BLaER1 treated with 17β-estradiol and CSF1 and Interleukin-3, amounts not matched to agents 10 nM and 100 nM (cell line): ENCODE results near the gene NENF.
"Not testable (repeated sequence)": the region's sequence is repeated elsewhere in the genome, so short reads cannot be mapped to it uniquely, and the experiment has no call there.

Experiments used
- H3K27ac ChIP-seq, 11 experiments: shearing (Covaris generic); formaldehyde crosslinking; 2 replicates each; pipeline ENCODE4 v1.8.1; 2022
- H3K27me3 ChIP-seq, 11 experiments: shearing (Covaris generic); formaldehyde crosslinking; 2 replicates each; pipeline ENCODE4 v1.8.1; 2022
- H3K36me3 ChIP-seq, 11 experiments: shearing (Covaris generic); formaldehyde crosslinking; 2 replicates each; pipeline ENCODE4 v1.8.1; 2022
- H3K4me1 ChIP-seq, 10 experiments: shearing (Covaris generic); formaldehyde crosslinking; 2 replicates each; pipeline ENCODE4 v1.8.1; 2022
- H3K4me2 ChIP-seq, 11 experiments: shearing (Covaris generic); formaldehyde crosslinking; 2 replicates each; pipeline ENCODE4 v1.8.1; 2022
- H3K4me3 ChIP-seq, 10 experiments: shearing (Covaris generic); formaldehyde crosslinking; 2 replicates each; pipeline ENCODE4 v1.8.1; 2022
- H3K9ac ChIP-seq, 11 experiments: shearing (Covaris generic); formaldehyde crosslinking; 2 replicates each; pipeline ENCODE4 v1.8.1; 2022
- H3K9me3 ChIP-seq, 11 experiments: shearing (Covaris generic); formaldehyde crosslinking; replicated peaks in 1 of 11; 2 replicates each; pipeline ENCODE4 v1.8.1; 2022
- H4K20me1 ChIP-seq, 11 experiments: shearing (Covaris generic); formaldehyde crosslinking; 2 replicates each; pipeline ENCODE4 v1.8.1; 2022
- Cebpa-rat ChIP-seq, 11 experiments: shearing (Covaris generic); IDR thresholded peaks; 2 replicates each; pipeline ENCODE4 v1.8.1; 2022

NENF gene

GRCh38 chr1:212432661-212433576, at the start of gene NENF:
Gene NENF, plus strand, starts transcription at chr1:212432920. Its CDS starts 24 bp downstream, at chr1:212432944.
- H3K9me3 ChIP-seq: no peaks in the 10 kb centered on the region
- peak within 1 kb of the TSS; percentile 70 to 88 (median 81) for H3K27ac ChIP-seq
- no peak for TF ChIP-seq Cebpa-rat (IDR thresholded peaks at IDR 0.05)

GRCh38 chr1:212386029-212386428, 46.7 kb upstream of the NENF start:
- Histone ChIP-seq H3K9ac (no peak overlapping the region), H3K36me3 (peaks cover 96 to 100% (median 99%) of the 10 kb centered on the region in 11 experiments), H3K4me2 (no peak overlapping the region), H3K27me3 (no peaks in the 10 kb centered on the region), H4K20me1 (peaks cover 0 to 45% (median 23%) of the 10 kb centered on the region in 11 experiments; a peak in 17 of 22 replicates), H3K9me3 (peaks cover 11 to 28% (median 22%) of the 10 kb centered on the region in 11 experiments), H3K4me1 (peaks cover 0 to 8% (median 0%) of the 10 kb centered on the region in 10 experiments; a peak in 3 of 20 replicates), H3K4me3 (no peak overlapping the region), H3K27ac (no peak overlapping the region)
- TF ChIP-seq Cebpa-rat (IDR thresholded peaks at IDR 0.05): no peak

More at GRCh38 chr1:212432661-212433576, at the start of gene NENF:
- peaks cover 0 to 44% (median 13%) of the 10 kb centered on the region in 11 experiments; a peak in 15 of 22 replicates for H4K20me1 ChIP-seq
- peak within 1 kb of the TSS; percentile 86 to 95 (median 91) for H3K9ac ChIP-seq
- H3K4me2 ChIP-seq: peak within 1 kb of the TSS; percentile 75 to 92 (median 87)
- H3K27me3 ChIP-seq: no peaks in the 10 kb centered on the region
- peak within 1 kb of the TSS; percentile 81 to 97 (median 93) for H3K4me3 ChIP-seq
- peaks cover 18 to 33% (median 23%) of the 10 kb centered on the region in 10 experiments for H3K4me1 ChIP-seq
- H3K36me3 ChIP-seq: peaks cover 0 to 13% (median 0%) of the 10 kb centered on the region in 11 experiments; a peak in 1 of 22 replicates

GRCh38 chr1:212388985-212389716, 43.6 kb upstream of the NENF start:
- H3K27me3 ChIP-seq: no peaks in the 10 kb centered on the region
- no peak overlapping the region for H3K4me2 ChIP-seq
- H3K4me1 ChIP-seq: no peaks in the 10 kb centered on the region
- H3K9me3 ChIP-seq: peaks cover 13 to 37% (median 30%) of the 10 kb centered on the region in 11 experiments
- no peak overlapping the region for H3K27ac ChIP-seq
- TF ChIP-seq Cebpa-rat (IDR thresholded peaks at IDR 0.05): no peak
- no peak overlapping the region for H3K4me3 ChIP-seq
- peaks cover 70 to 79% (median 75%) of the 10 kb centered on the region in 11 experiments for H3K36me3 ChIP-seq
- peaks cover 0 to 40% (median 23%) of the 10 kb centered on the region in 11 experiments; a peak in 17 of 22 replicates for H4K20me1 ChIP-seq
- no peak overlapping the region for H3K9ac ChIP-seq

GRCh38 chr1:212395678-212396437, 36.9 kb upstream of the NENF start:
- not testable (repeated sequence) for H3K27ac ChIP-seq, H3K4me3 ChIP-seq, H3K4me1 ChIP-seq, H3K9ac ChIP-seq, H3K4me2 ChIP-seq, H3K27me3 ChIP-seq
- peaks cover 0 to 15% (median 5%) of the 10 kb centered on the region in 11 experiments; a peak in 8 of 22 replicates for H4K20me1 ChIP-seq
- peaks cover 47 to 68% (median 59%) of the 10 kb centered on the region in 11 experiments for H3K36me3 ChIP-seq
- H3K9me3 ChIP-seq: peaks cover 32 to 63% (median 55%) of the 10 kb centered on the region in 11 experiments

- peaks cover 0 to 17% (median 6%) of the 10 kb centered on the region in 10 experiments; a peak in 9 of 20 replicates for H3K4me1 ChIP-seq
- H3K27ac ChIP-seq: no peak overlapping the region
- H3K4me3 ChIP-seq: no peak overlapping the region
- no peaks in the 10 kb centered on the region for H3K27me3 ChIP-seq
- no peak overlapping the region for H3K9ac ChIP-seq
- peaks cover 42 to 65% (median 53%) of the 10 kb centered on the region in 11 experiments for H3K36me3 ChIP-seq
- H4K20me1 ChIP-seq: peaks cover 0 to 19% (median 8%) of the 10 kb centered on the region in 11 experiments; a peak in 9 of 22 replicates
- TF ChIP-seq Cebpa-rat (IDR thresholded peaks at IDR 0.05): no peak
- H3K4me2 ChIP-seq: no peak overlapping the region
- peaks cover 29 to 55% (median 47%) of the 10 kb centered on the region in 11 experiments for H3K9me3 ChIP-seq
Measured at GRCh38 chr1:212396638-212397037, 36.1 kb upstream of the NENF start.

GRCh38 chr1:212397171-212397570, 35.5 kb upstream of the NENF start:
- peaks cover 29 to 50% (median 44%) of the 10 kb centered on the region in 11 experiments for H3K9me3 ChIP-seq
- H3K4me3 ChIP-seq: 0 out of 20 replicates have a peak overlapping the region, but pooled peaks of 1 of the 10 experiments have one; percentile 1
- peaks cover 0 to 20% (median 8%) of the 10 kb centered on the region in 11 experiments; a peak in 9 of 22 replicates for H4K20me1 ChIP-seq
- H3K9ac ChIP-seq: no peak overlapping the region
- H3K4me1 ChIP-seq: peaks cover 0 to 23% (median 10%) of the 10 kb centered on the region in 10 experiments; a peak in 11 of 20 replicates
- H3K27ac ChIP-seq: no peak overlapping the region
- no peak overlapping the region for H3K4me2 ChIP-seq
- H3K36me3 ChIP-seq: peaks cover 42 to 67% (median 56%) of the 10 kb centered on the region in 11 experiments
- no peak for TF ChIP-seq Cebpa-rat (IDR thresholded peaks at IDR 0.05)
- H3K27me3 ChIP-seq: no peaks in the 10 kb centered on the region

- peaks cover 68 to 97% (median 91%) of the 10 kb centered on the region in 11 experiments for H3K36me3 ChIP-seq
- no peak overlapping the region for H3K4me3 ChIP-seq
- no peak overlapping the region for H3K27ac ChIP-seq
- peaks cover 0 to 56% (median 17%) of the 10 kb centered on the region in 10 experiments; a peak in 11 of 20 replicates for H3K4me1 ChIP-seq
- TF ChIP-seq Cebpa-rat (IDR thresholded peaks at IDR 0.05): no peak
- peak overlapping the region in 4 of 11 experiments; percentile 18 to 72 (median 30); a peak in 3 of 22 replicates for H3K4me2 ChIP-seq
- peaks cover 0 to 35% (median 12%) of the 10 kb centered on the region in 11 experiments; a peak in 11 of 22 replicates for H4K20me1 ChIP-seq
- no peak overlapping the region for H3K9ac ChIP-seq
- H3K27me3 ChIP-seq: no peaks in the 10 kb centered on the region
- H3K9me3 ChIP-seq: peaks cover 24 to 39% (median 35%) of the 10 kb centered on the region in 11 experiments
Measured at GRCh38 chr1:212401042-212401441, 31.7 kb upstream of the NENF start.
